H1 (cell line): ENCODE measurements around the gene SMAD6. TPM values are rescaled to one million over a fixed set of nuclear protein-coding genes. Genes with fewer than 3 reads are reported as not detected.

Experiments
- CTCF ChIA-PET: fragments of 300-600 bp; sonication (Branson Sonifier 250); formaldehyde crosslinking; loops from one replicate; lab custom pipeline; 2021; ENCODE audit not compliant: partially characterized antibody; lab: Charles Lee
- POLR2A ChIA-PET: fragments of 300-600 bp; sonication (Branson Sonifier 250); formaldehyde crosslinking; loops from one replicate; lab custom pipeline; 2021; ENCODE audit warnings: inconsistent platforms; ENCODE audit not compliant: partially characterized antibody; lab: Charles Lee
- DNase-seq, 2 experiments: peaks; one replicate each; pipeline versions ENCODE4 v3.0.0 to v3.0.0-alpha.2; 2010 to 2022; ENCODE audit warnings: low spot score in 2 of 2, low read depth in 1 of 2, mixed read lengths in 1 of 2
- FAIRE-seq: peaks from 2 replicates; lab custom pipeline; 2011; peaks lifted over from hg19 to GRCh38; lab: Jason Lieb, UNC
- H2AFZ ChIP-seq: 2 replicates; pipeline ENCODE4 v1.8.1; 2012; ENCODE audit warnings: low read length, inconsistent platforms
- H2AK5ac ChIP-seq: 2 replicates; pipeline ENCODE4 v1.6.1; 2013; ENCODE audit warnings: low read depth, low read length
- H2BK120ac ChIP-seq: replicated peaks from 2 replicates; pipeline ENCODE3; 2013; ENCODE audit warnings: low read depth, low read length, inconsistent platforms
- H2BK12ac ChIP-seq: 2 replicates; pipeline ENCODE4 v1.6.1; 2013; ENCODE audit warnings: low read depth, low read length
- H2BK15ac ChIP-seq: 2 replicates; pipeline ENCODE4 v1.6.1; 2013; ENCODE audit warnings: low read length
- H2BK20ac ChIP-seq: 2 replicates; pipeline ENCODE4 v1.6.1; 2013; ENCODE audit warnings: low read length
- H2BK5ac ChIP-seq: 2 replicates; pipeline ENCODE4 v1.6.1; 2013; ENCODE audit warnings: low read depth, low read length
- H3K14ac ChIP-seq: 2 replicates; pipeline ENCODE4 v1.6.1; 2013; ENCODE audit warnings: inconsistent platforms; ENCODE audit not compliant: insufficient read length
- H3K18ac ChIP-seq: 2 replicates; pipeline ENCODE4 v1.6.1; 2013; ENCODE audit warnings: low read length; ENCODE audit errors: extremely low read depth
- H3K23ac ChIP-seq: 2 replicates; pipeline ENCODE4 v1.6.1; 2013; ENCODE audit warnings: inconsistent platforms; ENCODE audit not compliant: insufficient read length
- H3K23me2 ChIP-seq: 2 replicates; pipeline ENCODE4 v1.6.1; 2013; ENCODE audit warnings: low read depth, low read length
- H3K27ac ChIP-seq: 2 replicates; pipeline ENCODE4 v1.6.1; 2011; ENCODE audit warnings: low read depth, low read length, inconsistent platforms
- H3K27me3 ChIP-seq, 4 experiments: replicated peaks in 1 of 4; 1 replicate in 1 of 4; 2 replicates in 3 of 4; pipeline versions ENCODE4 v1.6.1 to v1.8.1; 2011 to 2013; ENCODE audit warnings: low read length in 3 of 4, mild to moderate bottlenecking in 3 of 4, inconsistent platforms in 2 of 4, mixed read lengths in 2 of 4, moderate library complexity in 1 of 4; ENCODE audit not compliant: control insufficient read depth in 3 of 4, insufficient read depth in 3 of 4; ENCODE audit errors: extremely low read depth in 1 of 4
- H3K36me3 ChIP-seq, 4 experiments: 2 replicates each; pipeline versions ENCODE4 v1.6.1 to v1.8.1; 2011 to 2013; ENCODE audit warnings: mild to moderate bottlenecking in 4 of 4, low read length in 3 of 4, moderate library complexity in 2 of 4, control low read depth in 1 of 4, inconsistent platforms in 1 of 4; ENCODE audit not compliant: insufficient read depth in 4 of 4, control insufficient read depth in 2 of 4
- H3K4ac ChIP-seq: replicated peaks from 2 replicates; pipeline ENCODE3; 2013; ENCODE audit warnings: low read length, low read depth, mixed read lengths, inconsistent platforms; ENCODE audit not compliant: insufficient read length
- H3K4me1 ChIP-seq, 4 experiments: replicated peaks in 1 of 4; 1 replicate in 1 of 4; 2 replicates in 3 of 4; pipeline versions ENCODE4 v1.6.1 to v1.8.1; 2011 to 2013; ENCODE audit warnings: low read length in 3 of 4, inconsistent platforms in 2 of 4, mixed read lengths in 1 of 4; ENCODE audit not compliant: insufficient read depth in 4 of 4, control insufficient read depth in 3 of 4
- H3K4me2 ChIP-seq, 2 experiments: 2 replicates each; pipeline versions ENCODE4 v1.6.1 to v1.8.1; 2011 to 2013; ENCODE audit warnings: low read depth in 2 of 2, low read length in 2 of 2, control low read depth in 1 of 2, inconsistent platforms in 1 of 2, mild to moderate bottlenecking in 1 of 2; ENCODE audit not compliant: insufficient read depth in 1 of 2
- H3K4me3 ChIP-seq, 4 experiments: fragments of 200-600, 300-600 bp in 1 of 4; sonication (generic), shearing (Covaris generic), sonication (Bioruptor Twin) in 1 of 4; 2 replicates each; pipeline versions ENCODE4 v1.5.1 to v1.8.1; 2011 to 2016; ENCODE audit warnings: low read length in 4 of 4, low read depth in 3 of 4, control low read depth in 2 of 4, inconsistent platforms in 2 of 4, mild to moderate bottlenecking in 2 of 4, mixed read lengths in 1 of 4, moderate library complexity in 1 of 4; ENCODE audit not compliant: insufficient read depth in 2 of 4; ENCODE audit errors: extremely low read depth in 1 of 4
- H3K56ac ChIP-seq: replicated peaks from 2 replicates; pipeline ENCODE3; 2013; ENCODE audit warnings: low read depth, mild to moderate bottlenecking, mixed read lengths, low read length, inconsistent platforms; ENCODE audit not compliant: insufficient read length
- H3K79me1 ChIP-seq: 2 replicates; pipeline ENCODE4 v1.6.1; 2013; ENCODE audit warnings: low read depth, low read length, control low read depth
- H3K79me2 ChIP-seq, 2 experiments: 2 replicates each; pipeline versions ENCODE4 v1.6.1 to v1.8.1; 2012 to 2013; ENCODE audit warnings: low read length in 2 of 2, mild to moderate bottlenecking in 2 of 2, inconsistent platforms in 1 of 2; ENCODE audit not compliant: insufficient read depth in 2 of 2, control insufficient read depth in 1 of 2
- H3K9ac ChIP-seq, 4 experiments: replicated peaks in 1 of 4; 1 replicate in 1 of 4; 2 replicates in 3 of 4; pipeline versions ENCODE4 v1.6.1 to v1.8.1; 2011 to 2013; ENCODE audit warnings: low read depth in 3 of 4, low read length in 3 of 4, control low read depth in 2 of 4, mild to moderate bottlenecking in 2 of 4, moderate library complexity in 2 of 4, inconsistent platforms in 1 of 4; ENCODE audit errors: extremely low read depth in 1 of 4
- H3K9me3 ChIP-seq, 2 experiments: 2 replicates each; pipeline versions ENCODE4 v1.6.1 to v1.8.1; 2012 to 2013; ENCODE audit warnings: mild to moderate bottlenecking in 2 of 2, moderate library complexity in 2 of 2, control low read depth in 1 of 2, inconsistent platforms in 1 of 2, low read depth in 1 of 2, low read length in 1 of 2, mixed read lengths in 1 of 2; ENCODE audit not compliant: insufficient read depth in 2 of 2
- H4K20me1 ChIP-seq, 2 experiments: replicated peaks in 1 of 2; 2 replicates each; pipeline versions ENCODE3 to v1.8.1; 2011 to 2013; ENCODE audit warnings: inconsistent platforms in 2 of 2, low read length in 2 of 2, mild to moderate bottlenecking in 1 of 2; ENCODE audit not compliant: insufficient read depth in 2 of 2, control insufficient read depth in 1 of 2
- H4K5ac ChIP-seq: 2 replicates; pipeline ENCODE4 v1.6.1; 2013; ENCODE audit warnings: low read length, low read depth, mixed read lengths, inconsistent platforms; ENCODE audit not compliant: insufficient read length
- H4K8ac ChIP-seq: 2 replicates; pipeline ENCODE4 v1.8.0; 2013; ENCODE audit warnings: mild to moderate bottlenecking, moderate library complexity, low read length, inconsistent platforms; ENCODE audit not compliant: insufficient read depth; ENCODE audit errors: extremely low read depth
- H4K91ac ChIP-seq: replicated peaks from 2 replicates; pipeline ENCODE3; 2013; ENCODE audit warnings: low read length, mixed read lengths, inconsistent platforms; ENCODE audit not compliant: insufficient read length
- TEAD4 ChIP-seq: IDR thresholded peaks from 2 replicates; pipeline ENCODE4 v1.6.1; 2012; ENCODE audit warnings: low read depth, low read length, inconsistent platforms, mixed read lengths
- WGBS, 2 experiments: shearing (Covaris generic) in 1 of 2; methylation state at CpG; one replicate each; pipeline versions ENCODE4 v1.1.6 to v1.1.7; 2013 to 2015; ENCODE audit warnings: low lambda C conversion rate in 2 of 2, mixed read lengths in 2 of 2, inconsistent platforms in 1 of 2, low coverage in 1 of 2, missing lambda C conversion rate in 1 of 2; ENCODE audit not compliant: insufficient replicate concordance in 2 of 2, insufficient coverage in 1 of 2, insufficient read length in 1 of 2; ENCODE audit errors: extremely low coverage in 1 of 2, missing lambda C conversion rate in 1 of 2; 5-methylcytosine and 5-hydroxymethylcytosine counted together
- polyA plus RNA-seq, 7 experiments: library from polyadenylated mRNA; depleted of rRNA in 3 of 7; stranded (reverse) in 5 of 7; unstranded in 2 of 7; fragments of >200 nt in 5 of 7; fragments of 200-250 nt in 2 of 7; gene quantifications; 1 replicate in 5 of 7; 2 replicates in 1 of 7; 4 replicates in 1 of 7; pipeline versions ENCODE4 v1.2.1 to v1.2.3, GENCODE V29; 2011 to 2013; ENCODE audit warnings: missing spikeins in 2 of 7, mixed read lengths in 2 of 7
- total RNA-seq: library from RNA; stranded (reverse); fragmentation: NEBNext Ultra II Directional; extraction: Animal tissue kit (Norgen Biotek cat#: 25700); gene quantifications from 2 replicates; pipeline ENCODE4 v1.2.1, GENCODE V29; 2021
- TF ChIP-seq, protein P1 (sequence below): IDR thresholded peaks from 2 replicates; pipeline ENCODE4 v1.6.1; 2012; ENCODE audit warnings: inconsistent platforms

Gene SMAD6
- total and polyA plus RNA-seq, 2 of the 8 experiments (the other 6 are each of a cell fraction or from before 2014, with no cell fraction given) = 1.8 to 7.0 TPM

DNA sequence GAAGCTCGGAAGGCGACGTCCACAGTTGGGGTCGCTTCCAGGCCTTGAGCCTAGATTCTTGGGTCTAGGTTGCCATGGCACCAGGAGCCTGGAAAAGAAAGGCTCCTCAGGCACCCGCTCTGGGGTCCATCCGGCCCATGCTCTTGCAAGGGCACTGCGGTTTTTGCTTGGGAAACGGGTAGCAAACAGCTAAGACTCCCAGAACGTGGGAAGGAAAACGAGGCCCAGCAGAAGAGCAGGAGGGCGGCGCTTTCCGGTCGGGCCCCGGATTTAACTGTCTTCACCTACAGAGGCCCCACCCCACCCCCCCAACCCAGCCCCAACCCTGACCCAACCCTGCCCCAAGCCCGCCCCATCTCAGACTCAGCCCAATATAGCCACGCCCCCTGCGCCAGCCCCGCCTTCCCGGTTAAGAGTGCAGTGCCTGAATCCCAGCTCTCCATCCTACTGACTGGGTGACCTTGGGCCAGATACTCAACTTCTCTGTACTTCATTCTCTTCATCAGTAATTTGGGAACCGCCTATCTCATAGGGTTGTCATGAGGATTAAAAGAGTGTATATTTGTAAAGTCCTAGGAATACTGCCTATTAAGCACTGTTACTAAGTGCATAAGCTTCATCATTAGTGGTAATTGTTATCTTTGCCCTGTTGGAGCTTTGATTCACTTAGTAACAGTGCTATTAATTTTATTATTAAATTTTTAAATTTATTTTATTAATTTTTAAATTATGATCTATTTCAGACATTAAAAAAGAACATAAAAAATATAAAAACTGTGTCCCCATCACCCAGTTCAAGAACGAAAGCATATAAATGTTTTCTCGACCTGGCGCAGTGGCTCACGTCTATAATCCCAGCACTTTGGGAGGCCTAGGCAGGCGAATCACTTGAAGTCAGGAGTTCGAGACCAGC is 28.4 kb upstream of the SMAD6 start:
- H3K4ac ChIP-seq = no peak overlapping the region
- H2BK120ac ChIP-seq = no peak overlapping the region
- no peak overlapping the region for H3K56ac ChIP-seq
- 0 out of 2 replicates have a peak overlapping the region, but pooled peaks have one; percentile 72 for H2BK20ac ChIP-seq
- peak overlapping the region in 2 of 4 experiments; percentile 24 to 32; a peak in 3 of 7 replicates for H3K9ac ChIP-seq
- H4K20me1 ChIP-seq = no peaks in the 10 kb centered on the region
- ChIA-PET CTCF (interaction anchor here (1.0 to 2.4 kb wide), 11 partner anchors 12 to 100 kb away, joined by 3 to 12 read pairs (median 4); no protein-coding TSS in a partner anchor), POLR2A (interaction anchor here (0.9 to 2.4 kb wide), 4 partner anchors 27 to 52 kb away, joined by 3 to 11 read pairs (median 4); partner anchors contain the start of gene SMAD6)
- no peaks in the 10 kb centered on the region for H3K23me2 ChIP-seq
- no peaks in the 10 kb centered on the region for H3K79me1 ChIP-seq
- H2BK12ac ChIP-seq = 0 out of 2 replicates have a peak overlapping the region, but pooled peaks have one; percentile 50
- H4K91ac ChIP-seq = no peak overlapping the region
- DNase-seq = peak; percentile 43 to 96
- H2BK5ac ChIP-seq = peak overlapping the region; percentile 60; the same call in 1 of the 2 replicates
- peak overlapping the region in 1 of 2 experiments; percentile 26; a peak in 1 of 4 replicates for H3K4me2 ChIP-seq
- no peak for FAIRE-seq
- H3K4me1 ChIP-seq = peaks cover 7 to 19% (median 13%) of the 10 kb centered on the region in 4 experiments
- H3K4me3 ChIP-seq = no peak overlapping the region
- H2BK15ac ChIP-seq = peak overlapping the region; percentile 10
- no peak overlapping the region for H4K5ac ChIP-seq
- H3K27me3 ChIP-seq = no peaks in the 10 kb centered on the region
- H3K18ac ChIP-seq = peak overlapping the region; percentile 48; the same call in 1 of the 2 replicates
- 0 out of 2 replicates have a peak overlapping the region, but pooled peaks have one; percentile 60 for H2AK5ac ChIP-seq
- 44% methylated on average over 22 of the region's 27 CpGs; no CpG with 5 or more reads in 1 of the 2 experiments for WGBS, 2 experiments
- no peaks in the 10 kb centered on the region for H3K9me3 ChIP-seq
- H3K27ac ChIP-seq = peak overlapping the region; percentile 36; the same call in 1 of the 2 replicates
- no peak overlapping the region for H3K23ac ChIP-seq
- H4K8ac ChIP-seq = no peak overlapping the region
- 0 out of 2 replicates have a peak overlapping the region, but pooled peaks have one; percentile 81 for H2AFZ ChIP-seq
- H3K36me3 ChIP-seq = no peaks in the 10 kb centered on the region
- H3K79me2 ChIP-seq = no peaks in the 10 kb centered on the region
- no peak overlapping the region for H3K14ac ChIP-seq
- TF ChIP-seq, protein P1, sequence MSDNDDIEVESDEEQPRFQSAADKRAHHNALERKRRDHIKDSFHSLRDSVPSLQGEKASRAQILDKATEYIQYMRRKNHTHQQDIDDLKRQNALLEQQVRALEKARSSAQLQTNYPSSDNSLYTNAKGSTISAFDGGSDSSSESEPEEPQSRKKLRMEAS = peak; percentile 29; the same call in 1 of the 2 replicates
- TF ChIP-seq TEAD4 = no peak
